ENCODE data around the gene RNF223. TPM values are rescaled to one million over a fixed set of nuclear protein-coding genes. Genes with fewer than 3 reads are reported as not detected.
"Not testable (repeated sequence)": the region's sequence is repeated elsewhere in the genome, so short reads cannot be mapped to it uniquely, and the experiment has no call there.

Gene RNF223
- polyA plus RNA-seq, 1 donor (not counting 4 experiments of a cell fraction or from before 2014, with no cell fraction given), result 0.22 TPM

- H3K27ac ChIP-seq (ENCODE audit: control insufficient read depth, insufficient read depth, low read length), result no peak overlapping the region
- TF ChIP-seq CTCF (optimal IDR thresholded peaks at IDR 0.05 in 1 of 3, IDR thresholded peaks at IDR 0.05 in 1 of 3, conservative IDR thresholded peaks at IDR 0.05 in 1 of 3; ENCODE audit: extremely low read depth in 1 of 3, insufficient read depth in 2 of 3, low read length in 3 of 3), result no peak
- no peak for TF ChIP-seq EZH2 (IDR thresholded peaks at IDR 0.05; ENCODE audit: low read length)
- no peaks in the 10 kb centered on the region for H3K4me1 ChIP-seq (ENCODE audit: control insufficient read depth, extremely low read depth, insufficient read depth, low read length)
- H4K20me1 ChIP-seq (ENCODE audit: control insufficient read depth, extremely low read depth, insufficient read depth, low read length), result no peaks in the 10 kb centered on the region
- no peaks in the 10 kb centered on the region for H3K27me3 ChIP-seq (ENCODE audit: control insufficient read depth, extremely low read depth, insufficient read depth, low read length)
- no peaks in the 10 kb centered on the region for H3K9me1 ChIP-seq (ENCODE audit: control insufficient read depth, extremely low read depth, insufficient read depth, low read length)
- H3K36me3 ChIP-seq (ENCODE audit: control insufficient read depth in 2 of 2, extremely low read depth in 1 of 2, insufficient read depth in 2 of 2, low read length in 2 of 2), result peaks cover 1 to 6% of the 10 kb centered on the region in 2 experiments
- peaks cover 46% of the 10 kb centered on the region for H3K79me2 ChIP-seq (ENCODE audit: control insufficient read depth, insufficient read depth, low read length)
- H3K9ac ChIP-seq (ENCODE audit: control insufficient read depth, extremely low read depth, insufficient read depth, low read length), result no peak overlapping the region
- H3K4me3 ChIP-seq (ENCODE audit: control insufficient read depth in 2 of 3, extremely low read depth in 1 of 3, insufficient read depth in 2 of 3, low read depth in 1 of 3, low read length in 3 of 3), result no peak overlapping the region
- H2AFZ ChIP-seq (ENCODE audit: control insufficient read depth, low read length), result no peak overlapping the region
- H3K9me3 ChIP-seq (ENCODE audit: control insufficient read depth, low read depth, low read length), result no peaks in the 10 kb centered on the region
- dilution Hi-C loops (cut with MboI; ENCODE audit: extremely low pct_ligation_motif_present, low sequenced_read_pairs), result no loop called here
- H3K4me2 ChIP-seq (ENCODE audit: control insufficient read depth, extremely low read depth, insufficient read depth, low read depth, low read length), result no peak overlapping the region
- DNase-seq (ENCODE audit: low read depth, low spot score) (no peak), FAIRE-seq (no peak)
Measured at GRCh38 chr1:1106510-1107221, 32.6 kb upstream of the RNF223 start.

- dilution Hi-C loops (cut with MboI; ENCODE audit: extremely low pct_ligation_motif_present, low sequenced_read_pairs); H3K36me3 ChIP-seq (ENCODE audit: control insufficient read depth in 2 of 2, extremely low read depth in 1 of 2, insufficient read depth in 2 of 2, low read length in 2 of 2); H4K20me1 ChIP-seq (ENCODE audit: control insufficient read depth, extremely low read depth, insufficient read depth, low read length); H3K9me3 ChIP-seq (ENCODE audit: control insufficient read depth, low read depth, low read length); FAIRE-seq; DNase-seq (ENCODE audit: low read depth, low spot score); H3K4me3 ChIP-seq (ENCODE audit: control insufficient read depth in 2 of 3, extremely low read depth in 1 of 3, insufficient read depth in 2 of 3, low read depth in 1 of 3, low read length in 3 of 3); H3K27ac ChIP-seq (ENCODE audit: control insufficient read depth, insufficient read depth, low read length); H2AFZ ChIP-seq (ENCODE audit: control insufficient read depth, low read length); H3K4me1 ChIP-seq (ENCODE audit: control insufficient read depth, extremely low read depth, insufficient read depth, low read length); H3K4me2 ChIP-seq (ENCODE audit: control insufficient read depth, extremely low read depth, insufficient read depth, low read depth, low read length); H3K9me1 ChIP-seq (ENCODE audit: control insufficient read depth, extremely low read depth, insufficient read depth, low read length); H3K9ac ChIP-seq (ENCODE audit: control insufficient read depth, extremely low read depth, insufficient read depth, low read length); H3K27me3 ChIP-seq (ENCODE audit: control insufficient read depth, extremely low read depth, insufficient read depth, low read length): not testable (repeated sequence)
- peaks cover 27% of the 10 kb centered on the region for H3K79me2 ChIP-seq (ENCODE audit: control insufficient read depth, insufficient read depth, low read length)
Measured at GRCh38 chr1:1104152-1104551, 30.0 kb upstream of the RNF223 start.

GRCh38 chr1:1101503-1101902 lies 27.4 kb upstream of the RNF223 start:
- Histone ChIP-seq H3K4me1 (ENCODE audit: control insufficient read depth, extremely low read depth, insufficient read depth, low read length) (no peaks in the 10 kb centered on the region), H2AFZ (ENCODE audit: control insufficient read depth, low read length) (no peak overlapping the region), H3K79me2 (ENCODE audit: control insufficient read depth, insufficient read depth, low read length) (peaks cover 9% of the 10 kb centered on the region), H3K36me3 (ENCODE audit: control insufficient read depth in 2 of 2, extremely low read depth in 1 of 2, insufficient read depth in 2 of 2, low read length in 2 of 2) (peaks cover 0 to 3% of the 10 kb centered on the region in 2 experiments), H3K9ac (ENCODE audit: control insufficient read depth, extremely low read depth, insufficient read depth, low read length) (no peak overlapping the region), H3K27ac (ENCODE audit: control insufficient read depth, insufficient read depth, low read length) (no peak overlapping the region), H3K9me1 (ENCODE audit: control insufficient read depth, extremely low read depth, insufficient read depth, low read length) (no peaks in the 10 kb centered on the region), H3K27me3 (ENCODE audit: control insufficient read depth, extremely low read depth, insufficient read depth, low read length) (no peaks in the 10 kb centered on the region), H3K9me3 (ENCODE audit: control insufficient read depth, low read depth, low read length) (peaks cover 2% of the 10 kb centered on the region), H3K4me2 (ENCODE audit: control insufficient read depth, extremely low read depth, insufficient read depth, low read depth, low read length) (no peak overlapping the region), H4K20me1 (ENCODE audit: control insufficient read depth, extremely low read depth, insufficient read depth, low read length) (no peaks in the 10 kb centered on the region), H3K4me3 (ENCODE audit: control insufficient read depth in 2 of 3, extremely low read depth in 1 of 3, insufficient read depth in 2 of 3, low read depth in 1 of 3, low read length in 3 of 3) (no peak overlapping the region)
- FAIRE-seq (no peak), DNase-seq (ENCODE audit: low read depth, low spot score) (no peak)
- no peak for TF ChIP-seq EZH2 (IDR thresholded peaks at IDR 0.05; ENCODE audit: low read length)
- no peak for TF ChIP-seq CTCF (optimal IDR thresholded peaks at IDR 0.05 in 1 of 3, IDR thresholded peaks at IDR 0.05 in 1 of 3, conservative IDR thresholded peaks at IDR 0.05 in 1 of 3; ENCODE audit: extremely low read depth in 1 of 3, insufficient read depth in 2 of 3, low read length in 3 of 3)
- dilution Hi-C loops (cut with MboI; ENCODE audit: extremely low pct_ligation_motif_present, low sequenced_read_pairs), result no loop called here
